DOHH2 (cell line): Measurements from ENCODE around the gene ZBED1.

Experiments used
- CTCF ChIP-seq: fragments of 200-600 bp; sonication (generic); IDR thresholded peaks from one replicate; pipeline ENCODE4 v1.5.1; 2014; ENCODE audit warnings: antibody characterized with exemption, mild to moderate bottlenecking, low read depth, low read length; ENCODE audit not compliant: poor library complexity, severe bottlenecking
- EZH2phosphoT487 ChIP-seq: fragments of 200-600 bp; sonication (generic); IDR thresholded peaks from 2 replicates; pipeline ENCODE4 v1.6.1; 2017; ENCODE audit warnings: borderline replicate concordance, mild to moderate bottlenecking, antibody characterized with exemption, low read length, moderate library complexity, mixed read lengths

DNA sequence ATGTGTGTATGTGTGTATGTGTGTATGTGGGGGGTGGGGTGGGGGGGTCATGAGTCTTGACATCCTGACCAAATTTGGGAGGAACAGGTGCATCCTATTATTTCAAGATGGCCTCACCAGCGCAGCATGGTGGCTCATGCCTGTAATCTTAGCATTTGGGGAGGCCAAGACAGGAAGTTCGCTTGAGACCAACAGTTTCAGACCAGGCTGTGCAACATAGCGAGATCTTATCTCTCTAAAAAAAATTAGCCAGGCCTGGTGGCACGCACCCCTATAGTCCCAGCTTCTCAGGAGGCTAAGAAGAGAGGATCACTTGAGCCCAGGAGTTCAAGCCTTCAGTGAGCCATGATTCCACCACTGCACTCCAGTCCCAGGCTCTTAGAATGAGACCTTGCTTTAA, 47.0 kb upstream of the ZBED1 start:
- TF ChIP-seq CTCF: no peak
- no peak for TF ChIP-seq EZH2phosphoT487
